CD4-positive, alpha-beta T cell (primary cell): Measurements from ENCODE around the gene CAMKK2. TPM values are rescaled to one million over a fixed set of nuclear protein-coding genes. Genes with fewer than 3 reads are reported as not detected.

Experiments
- ATAC-seq: fragments of 200-7000 bp; cut with Tn5 transposase; one replicate; pipeline ENCODE4 v1.10.0; 2022; ENCODE audit warnings: mild to moderate bottlenecking; ENCODE audit not compliant: poor library complexity
- CTCF ChIA-PET: fragments of 350-600 bp; sonication (Branson Sonifier 250); formaldehyde crosslinking; loops from one replicate; lab custom pipeline; 2021; ENCODE audit warnings: antibody characterized with exemption, inconsistent platforms; lab: Charles Lee
- POLR2A ChIA-PET: fragments of 350-600 bp; sonication (Branson Sonifier 250); formaldehyde crosslinking; loops from one replicate; lab custom pipeline; 2021; ENCODE audit warnings: antibody characterized with exemption, inconsistent platforms; lab: Charles Lee
- DNase-seq, 14 experiments: peaks; one replicate each; pipeline ENCODE4 v3.0.0-alpha.2; 2013 to 2020; ENCODE audit warnings: mixed read lengths in 2 of 14
- H3K27ac ChIP-seq, 2 donors: one replicate each; pipeline versions ENCODE4 v1.5.1 to v1.7.0; 2013; ENCODE audit warnings: low read length in 2 of 2, low read depth in 1 of 2, mild to moderate bottlenecking in 1 of 2
- H3K27me3 ChIP-seq, 2 experiments: 1 replicate in 1 of 2; 2 replicates in 1 of 2; pipeline versions ENCODE4 v1.6.1 to v1.7.0; 2013; ENCODE audit warnings: low read length in 2 of 2, control low read depth in 1 of 2, mild to moderate bottlenecking in 1 of 2, moderate library complexity in 1 of 2; ENCODE audit not compliant: insufficient read depth in 2 of 2, control insufficient read depth in 1 of 2
- H3K36me3 ChIP-seq: one replicate; pipeline ENCODE4 v1.6.1; 2013; ENCODE audit warnings: low read length, control low read depth; ENCODE audit not compliant: insufficient read depth
- H3K4me1 ChIP-seq: one replicate; pipeline ENCODE4 v1.6.1; 2013; ENCODE audit warnings: low read length, control low read depth; ENCODE audit not compliant: insufficient read depth
- H3K4me3 ChIP-seq: one replicate; pipeline ENCODE4 v1.5.1; 2013; ENCODE audit warnings: mild to moderate bottlenecking, low read length, moderate library complexity
- H3K9me3 ChIP-seq, 2 experiments: 1 replicate in 1 of 2; 2 replicates in 1 of 2; pipeline versions ENCODE4 v1.6.1 to v1.7.0; 2013; ENCODE audit warnings: low read length in 2 of 2, mild to moderate bottlenecking in 2 of 2, control low read depth in 1 of 2, moderate library complexity in 1 of 2; ENCODE audit not compliant: control insufficient read depth in 1 of 2, insufficient read depth in 1 of 2
- H3K27ac Mint-ChIP-seq: one replicate; pipeline ENCODE4 v1.8.0; 2020; ENCODE audit warnings: mixed read lengths
- H3K27me3 Mint-ChIP-seq: one replicate; pipeline ENCODE4 v1.8.0; 2021; ENCODE audit warnings: mixed read lengths
- H3K36me3 Mint-ChIP-seq: one replicate; pipeline ENCODE4 v1.8.0; 2021; ENCODE audit warnings: low read depth, mixed read lengths
- H3K4me1 Mint-ChIP-seq: one replicate; pipeline ENCODE4 v1.8.0; 2021; ENCODE audit warnings: low read depth, mixed read lengths
- H3K4me3 Mint-ChIP-seq: one replicate; pipeline ENCODE4 v1.8.0; 2020; ENCODE audit warnings: mild to moderate bottlenecking, mixed read lengths
- H3K9me3 Mint-ChIP-seq: one replicate; pipeline ENCODE4 v1.8.0; 2020; ENCODE audit warnings: mixed read lengths
- intact Hi-C, 2 experiments: fragments of 100-400 bp; cut with DNase I in 1 of 2; cut with micrococcal nuclease in 1 of 2; formaldehyde crosslinking; loops; one replicate each; pipeline versions ENCODE4 v1.15.1 to v1.9.0; 2023 to 2025; cut with DNase I, micrococcal nuclease
- total RNA-seq, 174 experiments: library from RNA in 2 of 174; stranded (reverse) in 2 of 174; gene quantifications; one replicate each; pipeline ENCODE4 v1.2.3 and lab custom pipeline; 2021 to 2026
- TF ChIP-seq, protein P1 (sequence below): fragments of 200-600 bp; IDR thresholded peaks from one replicate; pipeline ENCODE4 v1.8.0; 2022; ENCODE audit warnings: antibody characterized with exemption, mild to moderate bottlenecking

The CAMKK2 gene
- total RNA-seq, 2 experiments from 2014 or later: 6.7 to 6.8 TPM

DNA sequence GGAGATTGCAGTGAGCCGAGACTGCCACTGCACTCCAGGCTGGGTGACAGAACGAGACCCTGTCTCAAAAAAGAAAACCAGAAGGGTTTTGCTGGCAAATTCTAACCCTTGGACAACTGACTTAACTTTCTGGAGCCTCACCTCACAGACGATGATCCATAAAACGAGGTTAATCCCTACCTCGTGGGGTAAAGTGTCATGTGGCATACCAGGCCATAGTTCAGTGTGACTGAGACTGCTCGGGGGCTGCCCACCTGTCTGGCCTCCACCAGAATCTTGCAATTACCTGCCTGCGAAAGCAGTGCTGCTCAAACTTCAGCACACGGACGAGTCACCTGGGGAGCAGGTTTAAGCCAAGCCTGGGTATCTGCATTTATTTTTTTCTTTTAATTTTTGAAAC, 59.7 kb downstream of the CAMKK2 start:
- TF ChIP-seq, protein P1, sequence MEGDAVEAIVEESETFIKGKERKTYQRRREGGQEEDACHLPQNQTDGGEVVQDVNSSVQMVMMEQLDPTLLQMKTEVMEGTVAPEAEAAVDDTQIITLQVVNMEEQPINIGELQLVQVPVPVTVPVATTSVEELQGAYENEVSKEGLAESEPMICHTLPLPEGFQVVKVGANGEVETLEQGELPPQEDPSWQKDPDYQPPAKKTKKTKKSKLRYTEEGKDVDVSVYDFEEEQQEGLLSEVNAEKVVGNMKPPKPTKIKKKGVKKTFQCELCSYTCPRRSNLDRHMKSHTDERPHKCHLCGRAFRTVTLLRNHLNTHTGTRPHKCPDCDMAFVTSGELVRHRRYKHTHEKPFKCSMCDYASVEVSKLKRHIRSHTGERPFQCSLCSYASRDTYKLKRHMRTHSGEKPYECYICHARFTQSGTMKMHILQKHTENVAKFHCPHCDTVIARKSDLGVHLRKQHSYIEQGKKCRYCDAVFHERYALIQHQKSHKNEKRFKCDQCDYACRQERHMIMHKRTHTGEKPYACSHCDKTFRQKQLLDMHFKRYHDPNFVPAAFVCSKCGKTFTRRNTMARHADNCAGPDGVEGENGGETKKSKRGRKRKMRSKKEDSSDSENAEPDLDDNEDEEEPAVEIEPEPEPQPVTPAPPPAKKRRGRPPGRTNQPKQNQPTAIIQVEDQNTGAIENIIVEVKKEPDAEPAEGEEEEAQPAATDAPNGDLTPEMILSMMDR: no peak
- Mint-ChIP-seq H3K4me3 (no peak overlapping the region), H3K27ac (peak overlapping the region; percentile 27), H3K27me3 (no peaks in the 10 kb centered on the region), H3K4me1 (peaks cover 40% of the 10 kb centered on the region), H3K36me3 (peaks cover 46% of the 10 kb centered on the region), H3K9me3 (no peaks in the 10 kb centered on the region)
- Histone ChIP-seq H3K27me3 (no peaks in the 10 kb centered on the region), H3K9me3 (no peaks in the 10 kb centered on the region), H3K4me1 (peaks cover 37% of the 10 kb centered on the region), H3K36me3 (peaks cover 41% of the 10 kb centered on the region), H3K27ac (no peak overlapping the region), H3K4me3 (no peak overlapping the region)
- no peak for DNase-seq
- ChIA-PET POLR2A (no interaction called here), CTCF (no interaction called here)
- no peak for ATAC-seq
- intact Hi-C loops: no loop called here

DNA sequence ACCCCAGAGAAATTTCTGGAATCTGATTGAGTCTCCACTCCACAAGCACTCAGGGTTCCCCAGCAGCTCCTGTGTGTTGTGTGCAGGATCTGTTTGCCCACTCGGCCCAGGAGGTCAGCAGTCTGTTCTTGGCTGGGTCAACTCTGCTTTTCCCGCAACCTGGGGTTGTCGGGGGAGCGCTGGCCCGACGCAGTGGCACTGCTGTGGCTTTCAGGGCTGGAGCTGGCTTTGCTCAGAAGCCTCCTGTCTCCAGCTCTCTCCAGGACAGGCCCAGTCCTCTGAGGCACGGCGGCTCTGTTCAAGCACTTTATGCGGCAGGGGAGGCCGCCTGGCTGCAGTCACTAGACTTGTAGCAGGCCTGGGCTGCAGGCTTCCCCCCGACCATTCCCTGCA, 62.9 kb downstream of the CAMKK2 start:
- POLR2A ChIA-PET: no interaction called here
- H3K9me3 Mint-ChIP-seq: no peaks in the 10 kb centered on the region
- Histone ChIP-seq H3K27ac (no peak overlapping the region), H3K36me3 (peaks cover 57% of the 10 kb centered on the region), H3K4me1 (peaks cover 19% of the 10 kb centered on the region), H3K4me3 (no peak overlapping the region), H3K27me3 (no peaks in the 10 kb centered on the region), H3K9me3 (no peaks in the 10 kb centered on the region)
- TF ChIP-seq, protein P1: no peak
- H3K36me3 Mint-ChIP-seq: peaks cover 57% of the 10 kb centered on the region
- H3K4me1 Mint-ChIP-seq: peaks cover 19% of the 10 kb centered on the region
- H3K27me3 Mint-ChIP-seq: no peaks in the 10 kb centered on the region
- H3K4me3 Mint-ChIP-seq: no peak overlapping the region
- CTCF ChIA-PET: no interaction called here
- intact Hi-C loops: loop anchor here in 1 of 2 experiments (5.0 kb wide), 2 partner anchors 106 to 176 kb away; no protein-coding TSS in a partner anchor
- no peak overlapping the region for H3K27ac Mint-ChIP-seq
- DNase-seq (no peak), ATAC-seq (no peak)

DNA sequence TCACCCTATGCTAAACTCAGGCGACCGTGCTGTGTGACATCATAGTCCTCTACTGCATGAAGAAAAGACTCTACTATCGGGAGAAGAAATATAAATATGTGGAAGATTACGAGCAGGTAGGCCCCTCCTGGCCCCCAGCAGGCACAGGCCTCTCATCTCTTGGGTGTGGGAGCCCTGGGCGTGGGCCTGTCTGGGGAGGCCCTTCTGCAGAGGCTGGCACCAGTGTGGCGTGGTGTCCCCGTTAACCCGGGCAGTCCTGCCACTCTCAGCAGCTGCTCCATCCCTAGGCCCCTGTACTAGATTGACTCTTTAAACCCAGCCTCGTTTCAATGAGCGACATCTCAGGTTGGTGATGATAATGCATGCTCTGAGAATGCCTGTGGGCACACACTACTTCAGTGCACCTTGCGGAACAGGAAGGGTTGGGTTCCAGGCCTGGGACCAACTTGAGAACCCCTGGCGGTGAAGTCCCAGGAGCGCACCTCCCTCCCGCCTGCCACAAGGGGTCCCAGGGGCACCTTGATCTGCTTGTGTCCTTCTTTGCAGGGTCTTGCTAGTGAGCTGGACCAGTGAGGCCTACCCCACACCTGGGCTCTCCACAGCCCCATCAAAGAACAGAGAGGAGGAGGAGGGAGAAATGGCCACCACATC, 63.4 kb downstream of the CAMKK2 start:
- POLR2A ChIA-PET: no interaction called here
- no peak for DNase-seq
- peaks cover 60% of the 10 kb centered on the region for H3K36me3 Mint-ChIP-seq
- Histone ChIP-seq H3K27ac (no peak overlapping the region), H3K9me3 (no peaks in the 10 kb centered on the region), H3K27me3 (no peaks in the 10 kb centered on the region), H3K4me3 (no peak overlapping the region), H3K4me1 (peaks cover 13% of the 10 kb centered on the region), H3K36me3 (peaks cover 59% of the 10 kb centered on the region)
- H3K9me3 Mint-ChIP-seq: no peaks in the 10 kb centered on the region
- H3K27ac Mint-ChIP-seq: no peak overlapping the region
- peaks cover 16% of the 10 kb centered on the region for H3K4me1 Mint-ChIP-seq
- no peak overlapping the region for H3K4me3 Mint-ChIP-seq
- TF ChIP-seq, protein P1: no peak
- intact Hi-C loops: loop anchor here in 1 of 2 experiments (5.0 kb wide), 2 partner anchors 106 to 176 kb away; no protein-coding TSS in a partner anchor
- ATAC-seq: no peak
- CTCF ChIA-PET: no interaction called here
- no peaks in the 10 kb centered on the region for H3K27me3 Mint-ChIP-seq
